Neural progenitor cell (in vitro differentiated cells): ENCODE measurements around the gene CYB5R4. TPM values are rescaled to one million over a fixed set of nuclear protein-coding genes. Genes with fewer than 3 reads are reported as not detected.

ENCODE experiments used
- DNase-seq: peaks from one replicate; pipeline ENCODE4 v3.0.0-alpha.2; 2016; ENCODE audit warnings: low spot score
- H2AFZ ChIP-seq: fragments of 200-600 bp; sonication (generic); replicated peaks from 2 replicates; pipeline ENCODE4 v1.6.1; 2016; ENCODE audit warnings: antibody characterized with exemption
- H3F3A ChIP-seq: fragments of 200-600 bp; sonication (generic); 2 replicates; pipeline ENCODE4 v1.6.1; 2016; ENCODE audit warnings: antibody characterized with exemption, low read depth
- H3K27ac ChIP-seq: fragments of 200-600 bp; sonication (generic); 2 replicates; pipeline ENCODE4 v1.5.1; 2016; ENCODE audit warnings: mild to moderate bottlenecking
- H3K27me3 ChIP-seq: fragments of 200-600 bp; sonication (generic); 2 replicates; pipeline ENCODE4 v1.6.1; 2016; ENCODE audit warnings: mild to moderate bottlenecking, moderate library complexity
- H3K36me3 ChIP-seq: fragments of 200-600 bp; sonication (generic); 2 replicates; pipeline ENCODE4 v1.5.1; 2016
- H3K4me1 ChIP-seq: fragments of 200-600 bp; sonication (generic); 2 replicates; pipeline ENCODE4 v1.6.1; 2016; ENCODE audit warnings: mixed run types
- H3K4me2 ChIP-seq: fragments of 200-600 bp; sonication (generic); 2 replicates; pipeline ENCODE4 v1.6.1; 2016
- H3K4me3 ChIP-seq: fragments of 200-600 bp; sonication (generic); 2 replicates; pipeline ENCODE4 v1.5.1; 2016
- H3K79me2 ChIP-seq: fragments of 200-600 bp; sonication (generic); 2 replicates; pipeline ENCODE4 v1.6.1; 2016; ENCODE audit warnings: low read depth
- H3K9ac ChIP-seq: fragments of 200-600 bp; sonication (generic); 2 replicates; pipeline ENCODE4 v1.6.1; 2016
- H3K9me3 ChIP-seq: fragments of 200-600 bp; sonication (generic); 2 replicates; pipeline ENCODE4 v1.5.1; 2016; ENCODE audit warnings: low read depth
- H4K20me1 ChIP-seq: fragments of 200-600 bp; sonication (generic); 2 replicates; pipeline ENCODE4 v1.6.1; 2016; ENCODE audit warnings: low read depth
- H3K27ac Mint-ChIP-seq: 3 replicates; pipeline ENCODE4 v1.8.0; 2021; ENCODE audit warnings: mixed read lengths
- H3K27me3 Mint-ChIP-seq: 2 replicates; pipeline ENCODE4 v1.8.0; 2022; ENCODE audit warnings: low read depth, mild to moderate bottlenecking, inconsistent platforms, moderate library complexity, mixed read lengths; ENCODE audit not compliant: insufficient read depth
- H3K36me3 Mint-ChIP-seq: 3 replicates; pipeline ENCODE4 v1.8.0; 2021; ENCODE audit warnings: mixed read lengths
- H3K4me1 Mint-ChIP-seq: 3 replicates; pipeline ENCODE4 v1.8.0; 2021; ENCODE audit warnings: mixed read lengths
- H3K4me3 Mint-ChIP-seq: 3 replicates; pipeline ENCODE4 v1.8.0; 2021; ENCODE audit warnings: mild to moderate bottlenecking, moderate library complexity, mixed read lengths
- H3K9me3 Mint-ChIP-seq: 3 replicates; pipeline ENCODE4 v1.8.0; 2020; ENCODE audit warnings: mixed read lengths
- EZH2 ChIP-seq: fragments of 200-600 bp; sonication (generic); IDR thresholded peaks from 2 replicates; pipeline ENCODE4 v1.6.1; 2017; ENCODE audit warnings: antibody characterized with exemption, mild to moderate bottlenecking, moderate library complexity
- EZH2phosphoT487 ChIP-seq: fragments of 200-600 bp; sonication (generic); IDR thresholded peaks from 2 replicates; pipeline ENCODE4 v1.6.1; 2017; ENCODE audit warnings: antibody characterized with exemption
- total RNA-seq: library from RNA; depleted of rRNA; stranded (reverse); fragments of >200 nt; gene quantifications from 2 replicates; pipeline ENCODE4 v1.2.3, GENCODE V29; 2015; ENCODE audit warnings: low replicate concordance
- TF ChIP-seq, protein P1 (sequence below): fragments of 200-600 bp; sonication (generic); IDR thresholded peaks from 2 replicates; pipeline ENCODE4 v1.5.1; 2017; ENCODE audit warnings: antibody characterized with exemption, mild to moderate bottlenecking

Gene CYB5R4
- total RNA-seq, 1 donor from 2014 or later = 8.5 TPM

DNA sequence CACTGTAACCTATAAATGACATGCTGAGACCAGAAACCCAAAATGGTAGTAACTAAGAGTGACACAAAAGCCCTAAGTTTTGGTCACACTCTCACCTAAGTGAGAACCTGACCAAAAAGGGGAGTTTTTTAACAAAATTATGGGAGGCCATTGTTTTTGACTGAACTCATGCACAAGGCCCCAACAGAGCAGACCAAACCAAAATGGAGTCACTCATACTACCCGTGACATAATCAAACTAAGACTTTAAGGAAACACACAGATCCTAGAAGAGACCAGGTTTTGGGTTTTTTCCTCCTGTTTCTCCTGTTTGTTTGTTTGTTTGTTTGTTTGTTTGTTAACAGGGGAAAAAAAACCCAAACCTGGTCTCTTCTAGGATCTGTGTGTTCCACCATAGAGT lies 124.9 kb downstream of the CYB5R4 start:
- Mint-ChIP-seq H3K4me3 (no peak overlapping the region), H3K36me3 (no peaks in the 10 kb centered on the region), H3K27ac (no peak overlapping the region), H3K27me3 (peaks cover 2% of the 10 kb centered on the region), H3K9me3 (no peaks in the 10 kb centered on the region), H3K4me1 (no peaks in the 10 kb centered on the region)
- no peak overlapping the region for H2AFZ ChIP-seq
- peaks cover 6% of the 10 kb centered on the region for H3K36me3 ChIP-seq
- no peak overlapping the region for H3K4me2 ChIP-seq
- no peaks in the 10 kb centered on the region for H3K27me3 ChIP-seq
- H3K79me2 ChIP-seq = no peaks in the 10 kb centered on the region
- H3K4me1 ChIP-seq = no peaks in the 10 kb centered on the region
- no peaks in the 10 kb centered on the region for H3F3A ChIP-seq
- H4K20me1 ChIP-seq = no peaks in the 10 kb centered on the region
- H3K9ac ChIP-seq = no peak overlapping the region
- H3K4me3 ChIP-seq = no peak overlapping the region
- H3K9me3 ChIP-seq = peaks cover 6% of the 10 kb centered on the region
- DNase-seq = no peak
- TF ChIP-seq, protein P1, sequence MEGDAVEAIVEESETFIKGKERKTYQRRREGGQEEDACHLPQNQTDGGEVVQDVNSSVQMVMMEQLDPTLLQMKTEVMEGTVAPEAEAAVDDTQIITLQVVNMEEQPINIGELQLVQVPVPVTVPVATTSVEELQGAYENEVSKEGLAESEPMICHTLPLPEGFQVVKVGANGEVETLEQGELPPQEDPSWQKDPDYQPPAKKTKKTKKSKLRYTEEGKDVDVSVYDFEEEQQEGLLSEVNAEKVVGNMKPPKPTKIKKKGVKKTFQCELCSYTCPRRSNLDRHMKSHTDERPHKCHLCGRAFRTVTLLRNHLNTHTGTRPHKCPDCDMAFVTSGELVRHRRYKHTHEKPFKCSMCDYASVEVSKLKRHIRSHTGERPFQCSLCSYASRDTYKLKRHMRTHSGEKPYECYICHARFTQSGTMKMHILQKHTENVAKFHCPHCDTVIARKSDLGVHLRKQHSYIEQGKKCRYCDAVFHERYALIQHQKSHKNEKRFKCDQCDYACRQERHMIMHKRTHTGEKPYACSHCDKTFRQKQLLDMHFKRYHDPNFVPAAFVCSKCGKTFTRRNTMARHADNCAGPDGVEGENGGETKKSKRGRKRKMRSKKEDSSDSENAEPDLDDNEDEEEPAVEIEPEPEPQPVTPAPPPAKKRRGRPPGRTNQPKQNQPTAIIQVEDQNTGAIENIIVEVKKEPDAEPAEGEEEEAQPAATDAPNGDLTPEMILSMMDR = no peak
- TF ChIP-seq EZH2phosphoT487 (no peak), EZH2 (no peak)
- no peak overlapping the region for H3K27ac ChIP-seq

DNA sequence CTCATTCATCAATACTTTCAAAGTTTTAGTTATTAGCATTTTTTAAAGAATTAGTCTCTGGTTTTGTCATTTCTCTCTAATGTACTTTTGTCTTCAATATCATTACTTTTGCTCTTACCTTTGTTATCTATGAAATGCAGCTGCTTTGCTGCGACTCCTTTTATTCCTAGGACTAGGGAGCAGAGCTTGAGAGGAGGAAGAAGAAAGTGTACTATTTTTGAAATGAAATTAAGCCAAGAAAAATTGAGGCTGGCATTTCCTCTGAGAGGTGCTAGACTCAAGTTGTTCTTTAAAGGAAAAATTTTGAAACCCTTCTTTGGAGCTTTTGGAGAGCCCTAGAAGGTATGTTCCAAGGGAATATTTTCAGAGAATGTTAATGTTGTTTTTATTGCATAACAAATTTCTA lies 125.8 kb downstream of the CYB5R4 start:
- no peaks in the 10 kb centered on the region for H4K20me1 ChIP-seq

DNA sequence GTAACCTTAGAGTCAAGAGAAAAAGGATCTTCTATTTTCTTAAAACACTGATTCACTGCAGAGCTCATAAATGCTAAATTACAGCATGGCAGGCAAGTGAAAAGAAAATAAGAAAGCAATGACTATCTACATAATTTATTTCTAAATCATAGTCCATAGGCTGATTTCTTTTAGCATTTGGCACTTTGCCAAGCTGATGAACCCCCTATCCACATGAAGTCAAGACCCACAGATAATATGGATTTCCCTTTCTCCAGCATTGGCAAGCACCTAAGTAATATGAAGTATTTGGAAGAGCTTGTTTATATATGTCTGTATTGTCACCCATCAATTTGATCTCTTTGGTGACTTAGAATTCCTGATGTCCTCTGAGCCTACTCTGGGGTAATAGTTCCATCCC lies 126.2 kb downstream of the CYB5R4 start:
- TF ChIP-seq, protein P1 = no peak
- TF ChIP-seq EZH2 = no peak
- TF ChIP-seq EZH2phosphoT487 = no peak
- no peaks in the 10 kb centered on the region for H4K20me1 ChIP-seq
- no peak overlapping the region for H3K27ac ChIP-seq
- peaks cover 3% of the 10 kb centered on the region for H3K9me3 ChIP-seq
- H3F3A ChIP-seq = no peaks in the 10 kb centered on the region
- DNase-seq = no peak
- no peak overlapping the region for H3K27ac Mint-ChIP-seq
- no peak overlapping the region for H3K4me3 Mint-ChIP-seq
- peaks cover 2% of the 10 kb centered on the region for H3K27me3 Mint-ChIP-seq
- no peak overlapping the region for H3K9ac ChIP-seq
- no peak overlapping the region for H2AFZ ChIP-seq
- no peak overlapping the region for H3K4me2 ChIP-seq
- H3K79me2 ChIP-seq = no peaks in the 10 kb centered on the region
- no peaks in the 10 kb centered on the region for H3K4me1 ChIP-seq
- peaks cover 5% of the 10 kb centered on the region for H3K36me3 ChIP-seq
- H3K9me3 Mint-ChIP-seq = no peaks in the 10 kb centered on the region
- no peaks in the 10 kb centered on the region for H3K4me1 Mint-ChIP-seq
- H3K27me3 ChIP-seq = no peaks in the 10 kb centered on the region
- no peaks in the 10 kb centered on the region for H3K36me3 Mint-ChIP-seq
- H3K4me3 ChIP-seq = no peak overlapping the region

More for the DNA sequence above, 125.8 kb downstream of the CYB5R4 start:
- Histone ChIP-seq H3K27ac (no peak overlapping the region), H3K36me3 (peaks cover 6% of the 10 kb centered on the region), H3K9me3 (peaks cover 6% of the 10 kb centered on the region), H3F3A (no peaks in the 10 kb centered on the region), H3K79me2 (no peaks in the 10 kb centered on the region), H3K9ac (no peak overlapping the region), H3K4me1 (no peaks in the 10 kb centered on the region), H3K4me2 (no peak overlapping the region), H2AFZ (no peak overlapping the region), H3K4me3 (no peak overlapping the region), H3K27me3 (no peaks in the 10 kb centered on the region)
- Mint-ChIP-seq H3K4me1 (no peaks in the 10 kb centered on the region), H3K9me3 (no peaks in the 10 kb centered on the region), H3K4me3 (no peak overlapping the region), H3K36me3 (no peaks in the 10 kb centered on the region), H3K27me3 (peaks cover 2% of the 10 kb centered on the region), H3K27ac (no peak overlapping the region)
- DNase-seq = no peak
- no peak for TF ChIP-seq EZH2
- TF ChIP-seq, protein P1 = no peak
- no peak for TF ChIP-seq EZH2phosphoT487
